NCI-H510A treated with DMSO at 0.1 percent for 48 hours (cell line): ENCODE data around the gene ITGB6.
"Not testable (repeated sequence)": the region's sequence is repeated elsewhere in the genome, so short reads cannot be mapped to it uniquely, and the experiment has no call there.

ENCODE experiments used
- DNase-seq: peaks from one replicate; lab custom pipeline; 2025; lab: John Stamatoyannopoulos, UW

ITGB6 gene

GRCh38 chr2:160139991-160140390, 60.1 kb downstream of the ITGB6 start:
- no peak for DNase-seq

- DNase-seq, result no peak
Measured at GRCh38 chr2:160139350-160139749, 60.7 kb downstream of the ITGB6 start.

GRCh38 chr2:160138406-160138805, 61.7 kb downstream of the ITGB6 start:
- no peak for DNase-seq

GRCh38 chr2:160137464-160137863, 62.6 kb downstream of the ITGB6 start:
- DNase-seq, result no peak

GRCh38 chr2:160132761-160133160, 67.3 kb downstream of the ITGB6 start:
- no peak for DNase-seq

- no peak for DNase-seq
Measured at GRCh38 chr2:160126756-160127155, 73.3 kb downstream of the ITGB6 start.

GRCh38 chr2:160126315-160126714, 73.8 kb downstream of the ITGB6 start:
- DNase-seq, result no peak

GRCh38 chr2:160125828-160126227, 74.2 kb downstream of the ITGB6 start:
- DNase-seq, result no peak

GRCh38 chr2:160125366-160125765, 74.7 kb downstream of the ITGB6 start:
- DNase-seq, result no peak

- no peak for DNase-seq
Measured at GRCh38 chr2:160124571-160124970, 75.5 kb downstream of the ITGB6 start.

GRCh38 chr2:160114721-160115120, 85.4 kb downstream of the ITGB6 start:
- not testable (repeated sequence) for DNase-seq

- DNase-seq, result no peak
Measured at GRCh38 chr2:160114020-160114419, 86.1 kb downstream of the ITGB6 start.

- no peak for DNase-seq
Measured at GRCh38 chr2:160111951-160112798, 87.9 kb downstream of the ITGB6 start.

GRCh38 chr2:160110674-160111239, 89.3 kb downstream of the ITGB6 start:
- no peak for DNase-seq

GRCh38 chr2:160109939-160110673, 90.0 kb downstream of the ITGB6 start:
- DNase-seq, result peak; percentile 44

GRCh38 chr2:160109243-160109642, 90.8 kb downstream of the ITGB6 start:
- no peak for DNase-seq

- no peak for DNase-seq
Measured at GRCh38 chr2:160108646-160109045, 91.4 kb downstream of the ITGB6 start.

GRCh38 chr2:160105366-160105765, 94.7 kb downstream of the ITGB6 start:
- DNase-seq, result no peak

GRCh38 chr2:160104115-160104514, 96.0 kb downstream of the ITGB6 start:
- no peak for DNase-seq

- no peak for DNase-seq
Measured at GRCh38 chr2:160097326-160097725, 102.7 kb downstream of the ITGB6 start.

- no peak for DNase-seq
Measured at GRCh38 chr2:160096409-160096808, 103.7 kb downstream of the ITGB6 start.

GRCh38 chr2:160092445-160092844, 107.6 kb downstream of the ITGB6 start:
- no peak for DNase-seq

GRCh38 chr2:160091381-160091780, 108.7 kb downstream of the ITGB6 start:
- no peak for DNase-seq
